Sigmoid colon (tissue), 7 donors: ENCODE results near the gene RNFT2. TPM values are rescaled to one million over a fixed set of nuclear protein-coding genes. Genes with fewer than 3 reads are reported as not detected.

Experiments used
- DNase-seq: peaks from one replicate; pipeline ENCODE4 v3.0.0-alpha.2; 2019
- H3K27ac ChIP-seq, 4 donors: fragments of 200-600 bp; sonication (generic); one replicate each; pipeline ENCODE4 v1.5.1; 2016 to 2019; ENCODE audit warnings: mild to moderate bottlenecking in 1 of 4
- H3K27me3 ChIP-seq, 3 donors: fragments of 200-600 bp; sonication (generic); one replicate each; pipeline ENCODE4 v1.5.1; 2019; ENCODE audit warnings: mild to moderate bottlenecking in 1 of 3
- H3K36me3 ChIP-seq, 4 donors: fragments of 200-600 bp; sonication (generic); one replicate each; pipeline ENCODE4 v1.5.1; 2016 to 2019
- H3K4me1 ChIP-seq, 4 donors: fragments of 200-600 bp; sonication (generic); one replicate each; pipeline ENCODE4 v1.5.1; 2017 to 2019
- H3K4me3 ChIP-seq, 4 donors: fragments of 200-600 bp; sonication (generic); one replicate each; pipeline ENCODE4 v1.5.1; 2017 to 2019; ENCODE audit warnings: mild to moderate bottlenecking in 2 of 4, moderate library complexity in 1 of 4
- H3K9me3 ChIP-seq, 4 donors: fragments of 200-600 bp in 3 of 4; sonication (generic) in 3 of 4; one replicate each; pipeline versions ENCODE4 v1.5.1 to v1.6.1; 2013 to 2019
- CTCF ChIP-seq, 4 experiments: fragments of 450-650 bp in 3 of 4; fragments of 200-600 bp in 1 of 4; IDR thresholded peaks; one replicate each; pipeline ENCODE4 v1.5.1; 2016 to 2019; ENCODE audit warnings: antibody characterized with exemption in 4 of 4, mild to moderate bottlenecking in 3 of 4, moderate library complexity in 2 of 4
- EP300 ChIP-seq, 4 donors: sonication (generic); formaldehyde crosslinking; IDR thresholded peaks; one replicate each; pipeline ENCODE4 v1.6.1; 2017; ENCODE audit warnings: antibody characterized with exemption in 4 of 4
- POLR2A ChIP-seq, 2 donors: fragments of 450-650 bp; IDR thresholded peaks; one replicate each; pipeline ENCODE4 v1.6.1; 2016; ENCODE audit warnings: antibody characterized with exemption in 2 of 2, mild to moderate bottlenecking in 2 of 2, moderate library complexity in 2 of 2
- POLR2AphosphoS5 ChIP-seq, 4 donors: sonication (generic); formaldehyde crosslinking; IDR thresholded peaks; one replicate each; pipeline ENCODE4 v1.6.1; 2017; ENCODE audit warnings: antibody characterized with exemption in 4 of 4
- WGBS, 2 donors: extraction: QIAGEN DNeasy Blood & Tissue Kit; methylation state at CpG; one replicate each; pipeline ENCODE4 v1.1.7; 2013; 5-methylcytosine and 5-hydroxymethylcytosine counted together
- intact Hi-C: fragments of 100-400 bp; cut with DNase I; formaldehyde crosslinking; loops from one replicate; pipeline ENCODE4 v1.15.1; 2023
- polyA plus RNA-seq, 3 donors: library from polyadenylated mRNA; stranded (reverse); fragments of 200-250 nt; gene quantifications; one replicate each; pipeline ENCODE4 v1.2.3, GENCODE V29; 2013
- total RNA-seq, 4 donors: library from RNA; depleted of rRNA; stranded (reverse); fragments of >200 nt; gene quantifications; one replicate each; pipeline ENCODE4 v1.1.0, GENCODE V29; 2016
- donor health status: healthy with polysubstance abuse.
- donor health status: Bipolar disorder and iron deficiency.
- donor health status: healthy.

Gene RNFT2
- total and polyA plus RNA-seq, 7 donors, result 0.36 to 4.3 (median 1.1) TPM

GRCh38 chr12:116804051-116804450 lies 65.9 kb downstream of the RNFT2 start:
- Histone ChIP-seq H3K9me3 (peaks cover 0 to 2% (median 0%) of the 10 kb centered on the region in 4 donors), H3K4me3 (no peak overlapping the region), H3K4me1 (no peaks in the 10 kb centered on the region), H3K27me3 (no peaks in the 10 kb centered on the region), H3K36me3 (no peaks in the 10 kb centered on the region), H3K27ac (no peak overlapping the region)
- 0% methylated on average over 1 of the region's 1 CpG for WGBS, 2 donors
- TF ChIP-seq CTCF (IDR thresholded peaks at IDR 0.05), result no peak
- TF ChIP-seq POLR2A (IDR thresholded peaks at IDR 0.05), result no peak
- TF ChIP-seq POLR2AphosphoS5 (IDR thresholded peaks at IDR 0.05), result no peak
- TF ChIP-seq EP300 (IDR thresholded peaks at IDR 0.05), result no peak
- intact Hi-C loops, result no loop called here
- DNase-seq, result no peak

- intact Hi-C loops, result no loop called here
- DNase-seq, result no peak
- no peak overlapping the region for H3K27ac ChIP-seq
- H3K36me3 ChIP-seq, result no peaks in the 10 kb centered on the region
- no peaks in the 10 kb centered on the region for H3K4me1 ChIP-seq
- H3K27me3 ChIP-seq, result no peaks in the 10 kb centered on the region
- no peaks in the 10 kb centered on the region for H3K9me3 ChIP-seq
- TF ChIP-seq CTCF (IDR thresholded peaks at IDR 0.05) (no peak), POLR2A (IDR thresholded peaks at IDR 0.05) (no peak), EP300 (IDR thresholded peaks at IDR 0.05) (no peak)
- 83% methylated on average over 10 of the region's 10 CpGs for whole genome bisulfite sequencing, 2 donors
- H3K4me3 ChIP-seq, result no peak overlapping the region
Measured at GRCh38 chr12:116806845-116807440, 68.8 kb downstream of the RNFT2 start.

- no peaks in the 10 kb centered on the region for H3K9me3 ChIP-seq
- WGBS, 2 donors, result 78 to 93% methylated on average over 6 of the region's 6 CpGs
- TF ChIP-seq POLR2AphosphoS5 (IDR thresholded peaks at IDR 0.05) (no peak), EP300 (IDR thresholded peaks at IDR 0.05) (no peak), POLR2A (IDR thresholded peaks at IDR 0.05) (no peak), CTCF (IDR thresholded peaks at IDR 0.05) (no peak)
Measured at GRCh38 chr12:116807546-116807945, 69.4 kb downstream of the RNFT2 start.

GRCh38 chr12:116808113-116809105 lies 70.3 kb downstream of the RNFT2 start:
- H3K4me3 ChIP-seq, result no peak overlapping the region
- TF ChIP-seq EP300 (IDR thresholded peaks at IDR 0.05) (no peak), POLR2A (IDR thresholded peaks at IDR 0.05) (no peak), POLR2AphosphoS5 (IDR thresholded peaks at IDR 0.05) (no peak), CTCF (IDR thresholded peaks at IDR 0.05) (no peak)
- H3K27ac ChIP-seq, result no peak overlapping the region
- no peaks in the 10 kb centered on the region for H3K4me1 ChIP-seq
- no peaks in the 10 kb centered on the region for H3K27me3 ChIP-seq
- H3K9me3 ChIP-seq, result no peaks in the 10 kb centered on the region
- WGBS, 2 donors, result 84 to 87% methylated on average over 18 of the region's 18 CpGs
- intact Hi-C loops, result no loop called here
- H3K36me3 ChIP-seq, result no peaks in the 10 kb centered on the region
- no peak for DNase-seq

More at GRCh38 chr12:116807546-116807945, 69.4 kb downstream of the RNFT2 start:
- Histone ChIP-seq H3K27me3 (no peaks in the 10 kb centered on the region), H3K36me3 (no peaks in the 10 kb centered on the region), H3K27ac (no peak overlapping the region), H3K4me1 (no peaks in the 10 kb centered on the region), H3K4me3 (no peak overlapping the region)
- DNase-seq, result no peak
- intact Hi-C loops, result no loop called here
